HG03196 (cell line): ENCODE measurements around the gene GUCY2F.

Experiments used
- ATAC-seq: cut with Tn5 transposase; IDR thresholded peaks from one replicate; pipeline ENCODE4 v1.9.1; 2021; ENCODE audit not compliant: unreplicated experiment

GUCY2F gene

GRCh38 chrX:109481986-109482385, at the start of gene GUCY2F:
Gene GUCY2F (minus strand): TSS chrX:109482086. CDS start chrX:109475936, 6,150 bp downstream.
- ATAC-seq, result no peak

DNA sequence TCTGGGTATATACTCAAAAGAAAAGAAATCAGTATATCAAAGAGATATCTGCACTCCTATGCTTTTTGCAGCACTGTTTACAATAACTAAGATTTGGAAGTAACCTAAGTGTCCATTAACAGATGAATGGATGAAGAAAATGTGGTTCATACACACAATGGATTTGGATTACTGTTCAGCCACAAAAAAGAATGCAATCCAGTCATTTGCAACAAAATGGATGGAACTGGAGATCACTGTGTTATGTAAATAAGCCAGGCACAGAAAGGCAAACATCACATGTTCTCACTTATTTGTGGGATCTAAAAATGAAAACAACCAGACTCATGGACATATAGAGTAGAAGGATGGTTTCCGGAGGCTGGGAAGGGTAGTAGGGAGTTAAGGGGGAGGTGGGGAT, 37.1 kb upstream of the GUCY2F start:
- ATAC-seq, result no peak

GRCh38 chrX:109511113-109511512, 29.2 kb upstream of the GUCY2F start:
- ATAC-seq, result no peak

DNA sequence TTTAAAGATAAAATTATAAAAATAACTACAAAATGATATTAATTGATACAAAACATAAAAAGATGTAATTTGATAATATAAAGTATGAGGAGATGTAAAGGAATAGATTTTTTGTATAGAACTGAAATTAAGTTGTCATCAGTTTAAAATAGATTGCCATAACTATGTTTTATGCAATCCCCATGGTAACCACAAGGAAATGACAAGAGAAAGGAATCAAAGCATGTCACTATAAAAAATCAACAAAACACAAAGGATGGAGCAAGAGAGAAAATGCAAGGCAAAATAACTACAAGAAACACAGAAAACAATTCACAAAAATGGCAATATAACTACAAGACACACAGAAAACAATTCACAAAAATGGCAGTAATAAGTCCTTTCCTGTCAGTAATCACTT, 27.0 kb upstream of the GUCY2F start:
- ATAC-seq, result no peak

DNA sequence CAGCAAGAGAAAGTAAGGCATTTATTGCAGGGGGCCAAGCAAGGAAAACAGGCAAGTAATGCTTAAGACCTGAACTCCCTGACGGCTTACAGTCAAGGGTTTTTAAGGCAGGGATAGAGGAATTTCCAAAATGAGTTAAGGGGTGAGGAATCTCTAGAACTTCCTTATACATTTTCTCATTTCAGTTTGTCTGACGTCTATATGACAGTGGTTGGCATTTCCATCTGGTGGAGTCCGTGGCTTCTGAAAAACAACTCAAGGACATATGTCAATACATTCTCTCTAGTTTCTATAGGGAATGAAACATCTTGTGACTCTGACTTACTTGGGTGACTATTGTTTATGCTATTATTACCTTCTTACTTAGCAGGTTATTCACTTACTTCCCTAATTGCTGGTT, 19.3 kb upstream of the GUCY2F start:
- ATAC-seq, result no peak

DNA sequence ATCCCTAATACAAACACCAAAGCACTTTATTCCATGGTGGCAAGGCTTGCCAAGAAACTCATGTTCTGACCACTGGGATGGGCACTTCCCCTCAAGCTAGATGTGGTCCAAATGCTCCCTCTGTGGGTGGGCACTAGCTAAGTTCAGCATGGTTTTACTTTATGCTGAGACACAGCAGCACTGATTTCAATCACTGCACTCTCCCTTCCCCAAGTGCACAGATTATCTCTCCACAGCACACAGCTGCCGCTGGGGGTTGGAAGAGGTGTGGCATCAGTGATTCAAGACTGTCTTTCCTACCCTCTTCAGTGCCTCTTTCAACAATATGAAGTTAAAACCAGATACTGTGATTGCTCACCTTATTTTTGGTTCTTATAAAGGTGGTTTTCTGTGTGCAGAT, 16.5 kb upstream of the GUCY2F start:
- no peak for ATAC-seq

- ATAC-seq, result no peak
Observed at GRCh38 chrX:109489174-109489573, 7.3 kb upstream of the GUCY2F start.

- no peak for ATAC-seq
Observed at GRCh38 chrX:109487640-109488039, 5.8 kb upstream of the GUCY2F start.

- ATAC-seq, result no peak
Observed at GRCh38 chrX:109485470-109486340, 3.8 kb upstream of the GUCY2F start.

GRCh38 chrX:109484886-109485285, 3.0 kb upstream of the GUCY2F start:
- no peak for ATAC-seq

- no peak for ATAC-seq
Observed at GRCh38 chrX:109475174-109475891, 6.6 kb downstream of the GUCY2F start.

DNA sequence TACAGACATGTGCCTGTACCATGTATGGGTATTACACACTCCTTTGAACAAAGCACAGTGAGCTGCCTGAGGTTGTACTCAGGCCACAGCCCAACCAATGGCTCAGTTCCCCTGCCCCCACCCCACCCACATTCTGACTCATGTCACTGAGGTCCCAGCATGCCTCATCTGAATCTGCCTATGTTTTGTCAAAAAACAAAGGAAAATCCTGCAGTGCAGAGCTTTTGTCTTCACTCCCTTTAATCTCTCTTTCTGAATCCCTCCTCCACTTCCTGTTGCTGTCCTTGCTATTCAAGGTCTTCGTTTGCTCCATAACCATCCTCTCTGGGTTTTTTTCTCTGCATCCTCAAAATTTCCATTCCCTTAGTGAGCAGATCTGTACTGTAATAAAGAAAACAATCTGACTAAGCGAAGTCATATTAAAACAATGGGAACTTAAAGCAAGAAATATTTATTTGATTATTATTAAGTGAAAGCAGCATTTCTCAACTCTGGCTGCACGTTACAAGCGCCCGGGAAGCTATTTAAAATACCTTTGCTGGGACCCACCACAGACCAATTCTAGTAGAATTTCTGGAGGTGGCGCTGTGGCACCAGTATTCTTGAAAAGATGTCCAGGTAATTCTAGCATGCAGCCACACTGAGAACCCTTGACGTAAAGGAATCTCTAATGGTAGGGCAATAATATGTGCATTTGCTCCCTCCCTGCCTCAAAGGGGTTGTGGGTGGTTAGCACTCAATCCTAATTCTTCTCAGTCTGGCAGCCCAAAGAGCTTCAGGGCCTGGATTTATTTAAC, 8.7 kb downstream of the GUCY2F start:
- no peak for ATAC-seq

GRCh38 chrX:109464231-109464630, 17.7 kb downstream of the GUCY2F start:
- no peak for ATAC-seq

- no peak for ATAC-seq
Observed at GRCh38 chrX:109463784-109464183, 18.1 kb downstream of the GUCY2F start.

DNA sequence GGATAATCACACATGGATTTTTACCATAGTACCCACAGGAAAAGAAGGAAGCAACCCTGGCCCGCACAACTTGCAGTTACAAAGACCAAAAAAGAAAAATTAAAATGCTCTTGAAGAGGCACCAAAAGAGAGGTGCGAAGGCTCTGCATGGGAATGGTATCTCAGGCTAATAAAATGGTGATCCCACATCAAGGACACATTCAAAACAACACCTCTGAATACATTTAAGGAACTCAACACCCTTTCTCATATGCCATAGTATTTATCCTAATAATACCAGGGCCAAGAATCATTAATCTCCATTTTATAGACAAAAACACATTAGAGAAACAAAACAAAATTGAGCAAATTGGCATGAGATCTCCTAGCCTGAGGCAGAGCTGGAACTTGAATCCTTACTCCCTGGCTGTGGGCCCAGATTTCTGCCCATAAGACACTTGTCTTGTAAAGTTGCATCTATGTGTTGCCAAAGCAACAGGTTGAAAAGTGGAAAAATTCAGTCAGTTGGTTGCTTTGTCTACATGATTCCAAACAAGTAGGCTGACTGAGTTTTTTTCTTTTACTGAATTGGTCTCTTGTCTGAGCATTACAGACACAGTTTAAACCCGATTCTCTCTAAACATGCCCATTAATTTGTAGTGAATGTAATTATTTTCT, 33.5 kb downstream of the GUCY2F start:
- ATAC-seq, result no peak

GRCh38 chrX:109441266-109441665, 40.6 kb downstream of the GUCY2F start:
- no peak for ATAC-seq

DNA sequence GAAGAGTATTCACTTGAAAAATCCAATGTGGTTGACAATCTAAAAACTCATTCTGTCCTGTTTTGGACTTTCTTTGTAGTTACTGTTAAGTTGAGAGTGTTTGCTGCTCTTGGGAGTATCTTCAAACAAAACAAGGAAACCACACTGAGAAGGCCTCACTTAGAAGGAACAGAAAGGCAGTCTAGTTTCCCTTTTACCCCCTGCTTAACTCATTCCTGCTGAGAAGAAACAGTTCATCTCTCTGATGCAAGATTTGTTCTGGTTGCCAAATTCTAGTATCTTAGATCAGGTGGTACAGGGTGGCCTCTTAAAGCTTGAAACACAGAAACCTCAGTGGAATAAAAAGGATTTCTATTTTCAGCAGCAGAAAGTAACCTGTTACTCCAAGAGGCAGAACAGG, 41.4 kb downstream of the GUCY2F start:
- ATAC-seq, result no peak

DNA sequence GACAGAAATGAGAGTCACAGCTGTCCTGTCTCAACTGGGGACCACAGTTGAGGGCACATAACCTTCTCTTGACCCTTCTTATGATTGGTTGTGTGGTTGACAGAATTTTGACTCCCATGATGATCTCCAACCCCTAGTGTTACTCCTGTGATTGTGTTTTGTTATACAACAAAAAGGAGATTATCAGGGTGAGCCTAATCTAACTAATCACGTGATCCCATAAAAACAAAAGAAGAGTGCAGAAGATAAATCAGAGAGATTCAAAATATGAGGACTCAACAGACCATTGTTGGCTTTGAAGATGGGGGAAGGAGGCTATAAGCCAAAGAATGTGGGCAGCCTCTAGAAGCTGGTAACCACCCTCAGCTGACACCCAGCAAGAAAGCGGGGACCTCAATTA, 72.7 kb downstream of the GUCY2F start:
- no peak for ATAC-seq

DNA sequence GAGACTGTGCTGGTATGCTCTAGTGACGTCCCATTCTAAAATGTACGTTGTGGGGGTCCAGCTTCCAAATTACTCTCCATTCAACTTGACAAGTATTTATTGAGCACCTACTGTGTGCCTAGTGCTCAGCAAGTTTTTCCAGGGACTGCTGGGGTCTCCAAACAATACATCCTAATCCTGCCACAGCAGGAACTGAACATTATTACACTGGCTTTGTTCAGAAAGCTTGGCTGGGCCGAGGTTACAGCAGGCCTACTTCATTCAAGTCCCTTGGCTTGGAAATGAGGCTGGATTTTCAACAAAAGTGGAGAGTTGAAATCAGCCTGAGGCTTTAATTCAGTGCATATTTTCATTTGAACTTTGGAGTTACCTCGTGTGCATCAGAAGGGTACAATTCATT, 78.0 kb downstream of the GUCY2F start:
- no peak for ATAC-seq

- ATAC-seq, result no peak
Observed at GRCh38 chrX:109399831-109400230, 82.1 kb downstream of the GUCY2F start.

- no peak for ATAC-seq
Observed at GRCh38 chrX:109398833-109399232, 83.1 kb downstream of the GUCY2F start.
